Measurements from ENCODE around the gene DTD1. TPM values are rescaled to one million over a fixed set of nuclear protein-coding genes. Genes with fewer than 3 reads are reported as not detected.

The DTD1 gene, protein sequence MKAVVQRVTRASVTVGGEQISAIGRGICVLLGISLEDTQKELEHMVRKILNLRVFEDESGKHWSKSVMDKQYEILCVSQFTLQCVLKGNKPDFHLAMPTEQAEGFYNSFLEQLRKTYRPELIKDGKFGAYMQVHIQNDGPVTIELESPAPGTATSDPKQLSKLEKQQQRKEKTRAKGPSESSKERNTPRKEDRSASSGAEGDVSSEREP
- total RNA-seq, result 37.8 and 58.0 TPM in 2 replicates

GRCh38 chr20:18587665-18588573, at the start of gene DTD1:
DTD1 (plus strand) TSS chr20:18588054; CDS start chr20:18588073, 19 bp downstream.

GRCh38 chr20:18566892-18567738, 20.7 kb upstream of the DTD1 start, which contains the start of gene SMIM26:
SMIM26 (plus strand) TSS chr20:18567432; CDS start chr20:18567479, 47 bp downstream.

DNA sequence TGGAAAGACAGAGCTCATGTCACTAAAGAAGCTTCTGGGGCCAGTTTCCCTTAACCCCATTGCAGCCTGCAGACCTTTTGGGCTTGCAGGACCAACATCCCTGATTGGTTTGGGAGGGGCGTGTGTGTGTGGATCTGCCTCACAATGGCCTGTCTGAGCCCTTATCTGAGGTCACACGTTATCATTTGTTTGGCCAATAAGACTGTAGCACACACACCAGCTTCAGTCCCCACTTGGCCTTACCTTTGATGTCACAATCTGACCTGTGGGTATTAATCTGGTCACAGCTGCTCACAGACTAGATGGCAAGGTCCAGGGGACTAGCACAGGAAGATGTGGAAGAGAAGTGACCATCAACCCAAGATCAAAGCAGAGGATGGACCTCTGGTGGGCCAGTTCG, 225.6 kb downstream of the DTD1 start, which contains the start of gene SCP2D1:
Gene SCP2D1 (plus strand): TSS at position 301 of the 400 bp plus-strand sequence. CDS start 33 bp downstream, at position 334.

Small RNAs within 50 kb of the gene (small RNA-seq; reads per million reads assigned to genes)
- gene RN7SL638P (not detected), gene RNU6ATAC34P (not detected)

Other genes starting within 250 kb of the DTD1 start
- gene DZANK1, start 121.0 kb upstream of the DTD1 start, total RNA-seq, result 0.85 and 1.1 TPM in 2 replicates
- 9.9 and 10.1 TPM in 2 replicates for gene POLR3F, start 120.7 kb upstream of the DTD1 start, total RNA-seq
- gene RBBP9, start 90.8 kb upstream of the DTD1 start, total RNA-seq, result 18.1 and 20.0 TPM in 2 replicates
- gene SEC23B, start 80.1 kb upstream of the DTD1 start, total RNA-seq, result 38.5 and 39.6 TPM in 2 replicates
- gene SMIM26, start 20.6 kb upstream of the DTD1 start, total RNA-seq, result 35.0 and 44.5 TPM in 2 replicates
- not detected in 2 replicates for gene SCP2D1, start 225.7 kb downstream of the DTD1 start, total RNA-seq

Measured in hair follicle dermal papilla cell (primary cell).